ENCODE data around the gene DMBT1. TPM values are rescaled to one million over a fixed set of nuclear protein-coding genes. Genes with fewer than 3 reads are reported as not detected.

DMBT1 gene
- total and polyA plus RNA-seq, 12 donors, result under 0.01 to 0.32 (median 0.15) TPM; not detected in 7

GRCh38 chr10:122564980-122565379, 4.4 kb downstream of the DMBT1 start:
- intact Hi-C loops (cut with DNase I), result loop anchor here (5.0 kb wide), 3 partner anchors 128 to 268 kb away; no protein-coding TSS in a partner anchor
- TF ChIP-seq POLR2A (IDR thresholded peaks at IDR 0.05), result no peak
- no peak for TF ChIP-seq CTCF (IDR thresholded peaks at IDR 0.05)
- no peaks in the 10 kb centered on the region for H3K9me3 ChIP-seq (replicated peaks in 1 of 3)

DNA sequence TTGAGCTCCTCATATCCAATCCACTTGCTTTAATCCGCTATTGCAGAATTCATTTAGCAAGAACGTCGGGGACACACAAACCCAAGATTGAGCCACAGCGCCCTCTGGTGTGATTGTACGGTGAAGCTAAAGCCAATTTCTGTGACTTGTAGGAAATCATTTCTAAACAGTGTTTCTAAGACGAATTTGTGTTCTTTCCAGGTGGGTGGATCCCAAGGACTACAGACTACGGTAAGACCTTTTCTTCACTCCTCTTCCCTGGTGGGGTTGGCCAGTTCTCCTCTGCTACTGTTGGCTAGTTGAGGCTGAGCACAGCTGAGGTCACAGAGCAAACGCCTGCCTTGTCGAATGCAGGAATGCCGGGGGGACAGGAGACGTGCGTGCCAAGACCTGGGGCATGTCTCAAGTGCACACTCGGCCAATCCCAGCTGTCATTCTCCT, 5.2 kb downstream of the DMBT1 start:
- Histone ChIP-seq H3K36me3 (replicated peaks in 1 of 2) (no peaks in the 10 kb centered on the region), H3K27ac (no peak overlapping the region), H3K27me3 (peaks cover 8% of the 10 kb centered on the region), H3K4me3 (no peak overlapping the region), H3K9me3 (replicated peaks in 1 of 3) (no peaks in the 10 kb centered on the region), H3K4me1 (replicated peaks in 1 of 2) (no peaks in the 10 kb centered on the region)
- intact Hi-C loops (cut with DNase I), result loop anchor here (5.0 kb wide), 3 partner anchors 128 to 268 kb away; no protein-coding TSS in a partner anchor
- WGBS, 4 donors, result 6 to 20% (median 16%) methylated on average over 12 to 13 of the region's 13 CpGs
- DNase-seq, result peak; percentile 75 to 93 (median 77)
- TF ChIP-seq POLR2A (IDR thresholded peaks at IDR 0.05) (no peak), CTCF (IDR thresholded peaks at IDR 0.05) (peak; percentile 74 to 89 (median 84))

More at GRCh38 chr10:122564980-122565379, 4.4 kb downstream of the DMBT1 start:
- Histone ChIP-seq H3K4me1 (replicated peaks in 1 of 2) (no peaks in the 10 kb centered on the region), H3K27ac (no peak overlapping the region), H3K4me3 (no peak overlapping the region), H3K36me3 (replicated peaks in 1 of 2) (no peaks in the 10 kb centered on the region), H3K27me3 (peaks cover 8% of the 10 kb centered on the region)
- DNase-seq, result no peak

DNA sequence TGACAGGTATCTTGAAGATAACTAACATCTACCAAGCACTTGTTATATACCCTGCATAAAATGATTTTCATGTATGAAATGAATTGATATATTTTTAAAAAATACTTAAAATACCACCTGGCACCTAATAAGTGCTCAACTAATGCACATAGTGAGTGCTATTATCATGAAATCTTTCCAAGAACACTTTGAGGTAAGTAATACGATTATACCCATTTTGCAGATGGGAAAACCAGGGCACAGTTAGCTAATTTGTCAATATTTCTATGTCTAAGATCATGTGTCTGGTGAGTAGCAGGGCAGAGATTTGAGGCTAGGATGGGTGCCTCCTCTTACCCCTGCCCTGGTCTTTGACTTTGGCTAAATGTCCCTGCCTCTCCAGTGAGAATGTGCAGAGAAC, 6.1 kb downstream of the DMBT1 start:
- no peak for DNase-seq
- H3K4me3 ChIP-seq, result no peak overlapping the region
- no peaks in the 10 kb centered on the region for H3K9me3 ChIP-seq (replicated peaks in 1 of 3)
- no peaks in the 10 kb centered on the region for H3K36me3 ChIP-seq (replicated peaks in 1 of 2)
- intact Hi-C loops (cut with DNase I), result loop anchor here (5.0 kb wide), 3 partner anchors 129 to 269 kb away; no protein-coding TSS in a partner anchor
- no peaks in the 10 kb centered on the region for H3K4me1 ChIP-seq (replicated peaks in 1 of 2)
- H3K27me3 ChIP-seq, result peaks cover 8% of the 10 kb centered on the region
- TF ChIP-seq POLR2A (IDR thresholded peaks at IDR 0.05) (no peak), CTCF (IDR thresholded peaks at IDR 0.05) (no peak)
- H3K27ac ChIP-seq, result no peak overlapping the region
- WGBS, 4 donors, result 72 to 90% (median 85%) methylated on average over 1 of the region's 1 CpG

- WGBS, 4 donors, result 47 to 53% (median 49%) methylated on average over 2 to 5 of the region's 5 CpGs
Observed at GRCh38 chr10:122567056-122567660, 6.6 kb downstream of the DMBT1 start.

More at GRCh38 chr10:122567056-122567660, 6.6 kb downstream of the DMBT1 start:
- intact Hi-C loops (cut with DNase I), result loop anchor here (5.0 kb wide), 3 partner anchors 130 to 270 kb away; no protein-coding TSS in a partner anchor
- no peak for TF ChIP-seq POLR2A (IDR thresholded peaks at IDR 0.05)
- peak in 5 of 6 experiments; percentile 26 to 49 (median 38) for TF ChIP-seq CTCF (IDR thresholded peaks at IDR 0.05)
- no peaks in the 10 kb centered on the region for H3K36me3 ChIP-seq (replicated peaks in 1 of 2)
- DNase-seq, result peak in 2 of 7 donors; percentile 32 to 34
- no peaks in the 10 kb centered on the region for H3K9me3 ChIP-seq (replicated peaks in 1 of 3)
- H3K4me1 ChIP-seq (replicated peaks in 1 of 2), result no peaks in the 10 kb centered on the region
- H3K4me3 ChIP-seq, result no peak overlapping the region
- H3K27ac ChIP-seq, result no peak overlapping the region
- H3K27me3 ChIP-seq, result peaks cover 8% of the 10 kb centered on the region
